ENCODE data around the gene GPR31. TPM values are rescaled to one million over a fixed set of nuclear protein-coding genes. Genes with fewer than 3 reads are reported as not detected.

Gene GPR31
- total and polyA plus RNA-seq, 2 of the 4 experiments (the other 2 are of a cell fraction), result not detected

GRCh38 chr6:167134448-167135328 lies 23.1 kb downstream of the GPR31 start (continued):
- TF ChIP-seq CTCF (conservative IDR thresholded peaks at IDR 0.05; ENCODE audit: low read depth, low read length), result no peak
